GM19438 (cell line): ENCODE results near the gene TAOK3.
"Not testable (repeated sequence)": the region's sequence is repeated elsewhere in the genome, so short reads cannot be mapped to it uniquely, and the experiment has no call there.

Source experiments
- ATAC-seq: cut with Tn5 transposase; IDR thresholded peaks from one replicate; pipeline ENCODE4 v1.9.1; 2021; ENCODE audit warnings: low read depth; ENCODE audit not compliant: unreplicated experiment

Gene TAOK3

GRCh38 chr12:118307069-118307954 is 65.4 kb downstream of the TAOK3 start:
- peak; percentile 41 for ATAC-seq

- ATAC-seq, result no peak
Measured at GRCh38 chr12:118304093-118304492, 68.6 kb downstream of the TAOK3 start.

- no peak for ATAC-seq
Measured at GRCh38 chr12:118302053-118302452, 70.7 kb downstream of the TAOK3 start.

GRCh38 chr12:118299791-118300460 is 72.8 kb downstream of the TAOK3 start:
- no peak for ATAC-seq

DNA sequence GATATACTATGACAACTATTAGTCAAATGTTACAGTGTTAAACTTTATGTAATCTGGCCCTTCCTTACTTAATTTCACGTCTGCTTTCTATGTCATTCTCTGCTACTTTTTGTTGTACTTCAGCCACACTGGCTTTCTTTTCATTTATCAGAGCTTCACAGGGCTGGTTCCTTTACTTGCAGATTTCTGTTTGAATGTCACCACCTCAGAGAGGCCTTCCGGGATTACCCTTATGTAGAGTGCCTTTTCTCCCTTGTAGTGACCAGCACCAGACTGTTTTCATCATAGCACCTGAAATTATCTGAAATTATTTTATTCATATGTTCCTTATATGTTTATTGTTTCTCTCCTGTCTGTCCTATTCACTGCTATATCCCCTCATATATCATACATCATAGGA is 75.4 kb downstream of the TAOK3 start:
- no peak for ATAC-seq

DNA sequence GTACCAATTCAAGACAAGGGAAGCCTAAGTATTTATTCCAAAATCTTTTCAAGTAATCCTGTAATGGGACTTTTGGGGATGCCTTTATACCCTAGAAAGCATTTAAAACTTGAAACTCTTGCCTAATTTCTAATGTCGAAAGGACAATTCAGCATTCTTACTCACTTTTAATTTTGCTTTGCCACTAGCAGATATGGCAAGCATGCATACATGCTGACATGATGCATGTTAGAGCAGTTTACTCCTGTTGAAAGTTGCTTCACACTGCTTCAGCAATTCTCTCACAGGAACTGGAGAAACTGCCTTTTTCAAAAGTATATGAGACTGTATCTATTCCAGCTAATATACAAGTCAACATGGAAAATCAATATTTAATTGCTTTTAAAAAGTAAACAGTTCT is 79.9 kb downstream of the TAOK3 start:
- ATAC-seq, result no peak

GRCh38 chr12:118290130-118290529 is 82.6 kb downstream of the TAOK3 start:
- ATAC-seq, result no peak

GRCh38 chr12:118288174-118288573 is 84.5 kb downstream of the TAOK3 start:
- ATAC-seq, result no peak

- ATAC-seq, result no peak
Measured at GRCh38 chr12:118287728-118288127, 85.0 kb downstream of the TAOK3 start.

GRCh38 chr12:118282767-118283166 is 89.9 kb downstream of the TAOK3 start:
- ATAC-seq, result no peak

DNA sequence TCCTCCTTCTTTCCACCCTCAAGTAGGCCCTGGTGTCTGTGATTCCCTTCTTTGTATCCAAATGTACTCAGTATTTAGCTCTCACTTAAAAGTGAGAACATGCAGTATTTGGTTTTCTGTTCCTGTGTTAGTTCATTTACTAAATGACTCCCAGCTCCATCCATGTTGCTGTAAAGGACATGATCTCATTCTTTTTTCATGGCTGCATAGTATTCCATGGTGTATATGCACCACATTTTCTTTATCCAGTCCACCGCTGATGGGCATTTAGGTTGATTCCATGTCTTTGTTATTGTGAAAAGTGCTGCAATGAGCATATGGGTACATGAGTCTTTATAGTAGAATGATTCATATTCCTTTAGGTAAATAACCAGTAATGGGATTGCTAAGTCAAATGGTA is 94.4 kb downstream of the TAOK3 start:
- not testable (repeated sequence) for ATAC-seq

DNA sequence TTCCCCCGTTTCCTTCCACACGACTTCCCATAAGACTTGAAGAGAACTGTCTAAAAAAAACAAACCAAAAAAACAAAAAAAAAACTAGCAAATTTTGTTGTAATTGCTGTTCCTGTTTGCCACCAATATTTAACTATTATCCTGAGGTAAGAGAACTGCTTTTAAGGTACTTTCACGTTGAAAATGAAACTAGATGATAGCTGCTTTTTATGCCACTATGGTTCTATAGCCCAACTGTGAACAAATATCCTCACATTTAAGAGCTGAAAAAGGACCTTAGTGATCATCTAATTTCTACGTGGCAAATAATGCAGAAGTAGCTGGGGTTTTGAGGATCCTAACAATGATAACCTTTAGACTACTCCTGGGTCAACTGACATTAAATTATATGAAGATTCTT is 98.6 kb downstream of the TAOK3 start:
- ATAC-seq, result no peak

DNA sequence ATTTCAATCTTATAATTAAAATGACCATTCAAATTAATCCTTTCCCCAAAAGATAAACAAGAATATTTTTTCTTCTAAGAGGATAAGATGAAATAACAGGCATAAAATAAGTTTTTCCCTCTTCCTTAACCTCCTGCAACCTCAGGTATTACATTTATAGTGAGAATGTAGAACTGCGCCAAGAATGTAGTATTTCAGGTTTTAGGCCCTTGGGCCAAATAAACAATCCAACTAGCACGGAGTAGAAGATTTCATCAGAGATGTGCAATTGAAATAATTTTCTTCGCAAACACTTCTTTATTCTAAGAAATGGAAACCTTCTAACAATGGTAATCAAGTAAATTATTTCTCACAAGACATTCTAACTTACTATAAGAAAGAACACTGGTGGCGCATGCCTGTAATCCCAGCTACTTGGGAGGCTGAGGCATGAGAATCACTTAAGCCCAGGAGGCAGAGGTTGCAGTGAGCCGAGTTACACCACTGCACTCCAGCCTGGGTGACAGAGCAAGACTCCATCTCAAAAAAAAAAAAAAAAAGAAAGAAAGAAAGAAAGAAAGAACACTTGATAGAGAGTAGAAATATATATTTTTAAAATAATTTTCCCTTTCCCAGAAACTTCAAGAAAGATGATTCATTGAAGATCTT is 100.8 kb downstream of the TAOK3 start:
- ATAC-seq, result no peak

DNA sequence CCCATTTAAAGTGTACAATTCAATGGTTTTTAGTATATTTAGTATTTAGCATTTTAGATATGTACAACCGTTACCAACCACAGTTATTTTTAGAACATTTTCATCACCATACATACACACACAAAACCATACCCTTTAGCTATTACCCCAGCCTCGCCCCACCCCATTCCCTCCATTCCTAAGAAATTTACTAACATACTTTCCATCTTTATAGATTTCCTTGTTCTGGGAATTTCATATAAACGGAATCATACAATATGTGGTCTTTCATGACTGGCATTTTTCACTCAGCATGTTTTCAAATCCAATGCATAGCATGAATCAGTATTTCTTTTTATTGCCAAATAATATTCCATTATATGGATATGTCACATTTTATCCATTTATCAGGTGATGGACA is 101.5 kb downstream of the TAOK3 start:
- ATAC-seq, result no peak

DNA sequence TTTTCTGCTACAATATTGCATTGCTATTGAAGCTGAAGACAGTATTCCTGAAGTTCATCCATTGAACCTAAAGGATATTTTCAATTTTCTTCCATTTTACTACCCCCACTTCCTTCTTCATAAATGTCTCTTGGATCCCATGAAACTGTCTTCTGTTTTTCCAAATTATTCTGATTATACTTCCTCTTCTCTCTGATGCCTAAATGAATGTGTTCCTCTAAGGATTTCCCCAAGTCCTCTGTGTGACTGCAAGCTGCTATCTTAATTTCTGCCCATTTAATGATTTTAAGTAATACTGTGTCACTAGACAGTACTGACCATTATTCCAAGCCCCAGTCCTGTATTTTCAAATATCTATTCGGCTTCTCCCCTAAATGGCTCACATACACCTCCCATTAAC is 102.9 kb downstream of the TAOK3 start:
- no peak for ATAC-seq

DNA sequence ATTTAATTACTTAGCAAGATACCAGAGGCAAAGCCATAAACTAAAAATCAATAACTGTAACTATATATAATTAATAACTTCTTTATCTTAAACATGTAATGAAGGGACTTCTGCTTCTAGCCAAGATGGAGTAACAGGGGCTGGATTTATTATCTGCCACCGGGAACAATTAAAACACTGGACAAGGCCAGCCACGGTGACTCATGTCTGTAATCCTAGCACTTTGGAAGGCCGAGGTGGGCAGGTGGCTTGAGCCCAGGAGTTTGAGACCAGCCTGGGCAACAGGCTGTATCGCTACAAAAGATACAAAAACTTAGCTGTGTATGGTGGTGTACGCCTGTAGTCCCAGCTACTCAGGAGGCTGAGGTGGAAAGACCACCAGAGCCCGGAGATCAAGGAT is 113.6 kb downstream of the TAOK3 start:
- no peak for ATAC-seq

DNA sequence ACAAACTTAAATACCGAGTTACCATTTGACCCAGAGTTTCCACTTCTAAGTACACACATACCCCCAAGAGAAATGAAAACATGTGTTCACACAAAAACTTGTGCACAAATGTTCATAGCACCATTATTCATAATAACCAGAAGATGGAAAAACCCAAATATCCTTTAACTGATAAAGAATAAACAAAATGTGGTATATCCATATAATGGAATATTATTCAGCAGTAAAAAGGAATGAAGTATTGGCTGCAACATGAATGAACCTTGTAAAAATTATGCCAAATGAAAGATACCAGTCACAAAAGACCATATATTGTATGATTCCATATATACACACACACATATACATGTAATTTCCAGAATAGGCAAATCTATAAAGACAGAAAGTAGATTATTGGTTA is 116.4 kb downstream of the TAOK3 start:
- ATAC-seq, result no peak

DNA sequence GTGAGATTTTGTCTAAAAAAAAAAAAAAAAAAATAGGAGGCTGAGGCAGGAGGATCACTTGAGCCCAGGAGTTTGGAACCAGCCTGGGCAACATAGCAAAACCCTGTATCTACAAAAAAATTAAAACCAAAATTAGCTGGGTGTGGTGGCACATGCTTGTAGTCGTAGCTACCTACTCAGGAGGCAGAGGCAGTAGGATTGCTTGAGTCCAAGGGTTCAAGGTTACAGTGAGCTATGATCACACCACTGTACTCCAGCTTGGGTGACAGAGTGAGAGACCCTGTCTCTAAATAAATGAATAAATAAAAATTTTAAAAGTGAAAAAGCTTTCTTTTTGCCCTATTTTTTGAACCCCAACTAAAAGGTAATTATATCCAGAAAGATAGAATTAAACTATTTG is 123.2 kb downstream of the TAOK3 start:
- no peak for ATAC-seq

- ATAC-seq, result not testable (repeated sequence)
Measured at GRCh38 chr12:118245886-118246285, 126.8 kb downstream of the TAOK3 start.

- no peak for ATAC-seq
Measured at GRCh38 chr12:118238888-118239287, 133.8 kb downstream of the TAOK3 start.

DNA sequence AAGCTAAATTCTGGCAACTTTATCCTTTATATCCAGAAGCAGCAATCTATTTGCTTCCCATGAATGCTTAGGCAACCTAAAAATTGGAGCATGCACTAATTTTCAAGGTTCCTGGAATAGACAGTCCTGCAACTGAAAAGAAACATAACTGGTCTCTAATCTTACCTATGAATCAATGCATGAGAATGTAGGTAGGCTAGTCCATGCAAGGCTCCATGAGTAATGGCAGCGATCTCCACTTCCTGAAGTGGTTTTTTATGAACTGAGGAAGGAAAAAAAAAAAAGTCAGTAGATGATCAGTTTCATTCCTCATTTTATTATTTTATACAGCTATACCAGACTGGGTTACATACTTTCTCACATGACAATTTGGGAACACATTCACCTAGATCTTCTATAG is 134.8 kb downstream of the TAOK3 start:
- ATAC-seq, result no peak
